ENCODE data around the gene TMCC3. TPM values are rescaled to one million over a fixed set of nuclear protein-coding genes. Genes with fewer than 3 reads are reported as not detected.

The TMCC3 gene
- total RNA-seq, 1 experiment from 2014 or later = 19.9 TPM

- ChIA-PET CTCF (interaction anchor here (0.8 kb wide), 1 partner anchor 18 kb away, joined by 3 read pairs; no protein-coding TSS in a partner anchor), POLR2A (ENCODE audit: unreplicated experiment) (no interaction called here)
- H3K36me3 ChIP-seq (ENCODE audit: low read depth) = no peaks in the 10 kb centered on the region
- no peak for DNase-seq
- no peaks in the 10 kb centered on the region for H3K27me3 ChIP-seq (ENCODE audit: insufficient read depth, low read depth)
- no peak overlapping the region for H3K4me2 ChIP-seq
- H3K4me3 ChIP-seq = no peak overlapping the region
- H4K20me1 ChIP-seq (ENCODE audit: insufficient read depth) = no peaks in the 10 kb centered on the region
- H3K9me2 ChIP-seq (ENCODE audit: insufficient read depth) = no peaks in the 10 kb centered on the region
- H3K4me1 ChIP-seq (replicated peaks; ENCODE audit: insufficient read depth) = no peaks in the 10 kb centered on the region
- no peaks in the 10 kb centered on the region for H3F3A ChIP-seq (ENCODE audit: insufficient read depth, low read depth)
- H2AFZ ChIP-seq = no peak overlapping the region
- no TSS peak for BruUV-seq (replicated peaks)
- no peak overlapping the region for H3K27ac ChIP-seq
- TF ChIP-seq CTCF (conservative IDR thresholded peaks at IDR 0.05) = no peak
- TF ChIP-seq EZH2 (IDR thresholded peaks at IDR 0.05; ENCODE audit: low read depth) = no peak
- H3K79me2 ChIP-seq (ENCODE audit: low read depth) = no peaks in the 10 kb centered on the region
- H3K9me3 ChIP-seq (ENCODE audit: insufficient read depth, low read depth) = no peaks in the 10 kb centered on the region; the same call in 1 of the 2 replicates
- intact Hi-C loops (cut with micrococcal nuclease; ENCODE audit: unreplicated experiment) = loop anchor here (5.0 kb wide), 2 partner anchors 202 to 1032 kb away; no protein-coding TSS in a partner anchor
Measured at GRCh38 chr12:94534278-94534677, 116.1 kb downstream of the TMCC3 start.

- Histone ChIP-seq H3K4me3 (no peak overlapping the region), H2AFZ (no peak overlapping the region), H3K4me2 (peak overlapping the region; percentile 21; the same call in 1 of the 2 replicates), H3F3A (ENCODE audit: insufficient read depth, low read depth) (no peaks in the 10 kb centered on the region), H3K27me3 (ENCODE audit: insufficient read depth, low read depth) (no peaks in the 10 kb centered on the region), H3K4me1 (replicated peaks; ENCODE audit: insufficient read depth) (no peaks in the 10 kb centered on the region), H3K9me2 (ENCODE audit: insufficient read depth) (no peaks in the 10 kb centered on the region), H4K20me1 (ENCODE audit: insufficient read depth) (no peaks in the 10 kb centered on the region), H3K36me3 (ENCODE audit: low read depth) (no peaks in the 10 kb centered on the region), H3K79me2 (ENCODE audit: low read depth) (no peaks in the 10 kb centered on the region), H3K9me3 (ENCODE audit: insufficient read depth, low read depth) (no peaks in the 10 kb centered on the region; the same call in 1 of the 2 replicates), H3K27ac (no peak overlapping the region)
- POLR2A ChIA-PET (ENCODE audit: unreplicated experiment) = interaction anchor here (0.6 kb wide), 1 partner anchor 98 kb away, joined by 3 read pairs; no protein-coding TSS in a partner anchor
- CTCF ChIA-PET = no interaction called here
- no TSS peak for BruUV-seq (replicated peaks)
- TF ChIP-seq EZH2 (IDR thresholded peaks at IDR 0.05; ENCODE audit: low read depth) (no peak), CTCF (conservative IDR thresholded peaks at IDR 0.05) (peak; percentile 83)
- peak; percentile 45 to 48 for DNase-seq
- intact Hi-C loops (cut with micrococcal nuclease; ENCODE audit: unreplicated experiment) = loop anchor here (1.0 to 5.0 kb wide), 3 partner anchors 200 to 1030 kb away; no protein-coding TSS in a partner anchor
Measured at GRCh38 chr12:94532490-94533422, 117.6 kb downstream of the TMCC3 start.

- CTCF ChIA-PET = no interaction called here
- Histone ChIP-seq H3K4me1 (replicated peaks; ENCODE audit: insufficient read depth) (no peaks in the 10 kb centered on the region), H3K4me2 (no peak overlapping the region), H3K9me3 (ENCODE audit: insufficient read depth, low read depth) (no peaks in the 10 kb centered on the region; the same call in 1 of the 2 replicates), H4K20me1 (ENCODE audit: insufficient read depth) (no peaks in the 10 kb centered on the region), H2AFZ (no peak overlapping the region), H3K27me3 (ENCODE audit: insufficient read depth, low read depth) (no peaks in the 10 kb centered on the region), H3K36me3 (ENCODE audit: low read depth) (no peaks in the 10 kb centered on the region), H3K27ac (no peak overlapping the region), H3F3A (ENCODE audit: insufficient read depth, low read depth) (no peaks in the 10 kb centered on the region), H3K9me2 (ENCODE audit: insufficient read depth) (no peaks in the 10 kb centered on the region), H3K4me3 (no peak overlapping the region), H3K79me2 (ENCODE audit: low read depth) (no peaks in the 10 kb centered on the region)
- intact Hi-C loops (cut with micrococcal nuclease; ENCODE audit: unreplicated experiment) = loop anchor here (5.0 kb wide), 2 partner anchors 199 to 1029 kb away; no protein-coding TSS in a partner anchor
- POLR2A ChIA-PET (ENCODE audit: unreplicated experiment) = no interaction called here
- no TSS peak for BruUV-seq (replicated peaks)
- no peak for DNase-seq
- no peak for TF ChIP-seq EZH2 (IDR thresholded peaks at IDR 0.05; ENCODE audit: low read depth)
- TF ChIP-seq CTCF (conservative IDR thresholded peaks at IDR 0.05) = no peak
Measured at GRCh38 chr12:94531196-94531720, 119.1 kb downstream of the TMCC3 start.
